NT2/D1 (cell line): ENCODE results near the gene JRKL.

Experiments
- SUZ12 ChIP-seq: IDR thresholded peaks from 2 replicates; pipeline ENCODE4 v1.6.1; 2011; ENCODE audit not compliant: insufficient read length, insufficient read depth; ENCODE audit errors: extremely low read depth
- YY1 ChIP-seq: IDR thresholded peaks from 2 replicates; pipeline ENCODE4 v1.6.1; 2011; ENCODE audit not compliant: insufficient read length, insufficient read depth
- ZNF274 ChIP-seq: IDR thresholded peaks from 2 replicates; pipeline ENCODE4 v1.6.1; 2011; ENCODE audit warnings: mild to moderate bottlenecking, low read depth, low read length

DNA sequence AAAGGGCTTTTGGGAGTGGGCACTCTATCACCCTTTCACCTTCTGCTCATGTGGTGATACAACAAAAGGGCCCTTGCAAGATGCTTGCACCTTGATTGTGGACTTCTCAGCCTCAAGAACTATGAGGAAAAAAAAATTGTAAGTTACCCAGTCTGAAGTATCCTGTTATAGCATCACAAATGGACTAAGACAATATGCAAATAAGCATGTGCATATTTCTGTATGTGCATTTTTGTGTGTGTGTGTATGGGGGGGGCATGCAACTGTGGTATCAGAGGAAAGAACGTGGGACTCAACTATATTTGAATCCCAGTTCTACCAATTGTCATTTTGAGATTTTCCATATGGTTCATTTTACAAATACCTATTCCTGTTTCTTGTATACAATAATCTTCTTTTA is 10.9 kb downstream of the JRKL start:
- no peak for TF ChIP-seq YY1
- TF ChIP-seq ZNF274: no peak
- no peak for TF ChIP-seq SUZ12
